22Rv1 (cell line): Measurements from ENCODE around the gene N4BP2.

Experiments
- H3K27ac ChIP-seq: fragments of 450-650 bp; 2 replicates; pipeline ENCODE4 v1.5.1; 2017
- CTCF ChIP-seq: fragments of 450-650 bp; IDR thresholded peaks from 2 replicates; pipeline ENCODE4 v1.5.1; 2017; ENCODE audit warnings: mild to moderate bottlenecking
- ZFX ChIP-seq: fragments of 450-650 bp; IDR thresholded peaks from 2 replicates; pipeline ENCODE4 v1.6.1; 2017; ENCODE audit warnings: antibody characterized with exemption, borderline replicate concordance

Gene N4BP2

GRCh38 chr4:40157436-40157835 is 100.8 kb downstream of the N4BP2 start:
- TF ChIP-seq ZFX, result no peak
- TF ChIP-seq CTCF, result no peak
- no peak overlapping the region for H3K27ac ChIP-seq

GRCh38 chr4:40160258-40160657 is 103.6 kb downstream of the N4BP2 start:
- H3K27ac ChIP-seq, result no peak overlapping the region
- TF ChIP-seq CTCF, result no peak
- TF ChIP-seq ZFX, result no peak

DNA sequence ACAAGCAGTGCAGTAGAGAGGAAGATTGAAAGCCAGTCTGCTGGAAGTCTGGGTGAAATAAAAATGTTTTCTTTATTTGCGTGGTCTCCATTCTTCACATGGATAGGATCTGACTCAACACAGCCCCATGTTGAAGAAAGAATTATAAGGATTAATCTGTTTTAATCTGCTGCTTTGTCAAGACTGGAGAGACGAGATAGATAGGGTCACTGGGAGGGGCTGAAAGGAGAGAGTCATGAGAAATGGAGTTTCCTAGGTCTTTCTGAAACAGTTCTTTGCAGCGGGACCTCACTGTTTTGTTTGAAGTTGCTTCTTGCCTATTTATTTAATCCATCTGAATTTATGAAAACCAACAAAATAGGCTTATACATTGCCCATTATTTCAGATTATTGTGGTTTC is 107.8 kb downstream of the N4BP2 start:
- TF ChIP-seq CTCF (no peak), ZFX (no peak)
- H3K27ac ChIP-seq, result no peak overlapping the region

DNA sequence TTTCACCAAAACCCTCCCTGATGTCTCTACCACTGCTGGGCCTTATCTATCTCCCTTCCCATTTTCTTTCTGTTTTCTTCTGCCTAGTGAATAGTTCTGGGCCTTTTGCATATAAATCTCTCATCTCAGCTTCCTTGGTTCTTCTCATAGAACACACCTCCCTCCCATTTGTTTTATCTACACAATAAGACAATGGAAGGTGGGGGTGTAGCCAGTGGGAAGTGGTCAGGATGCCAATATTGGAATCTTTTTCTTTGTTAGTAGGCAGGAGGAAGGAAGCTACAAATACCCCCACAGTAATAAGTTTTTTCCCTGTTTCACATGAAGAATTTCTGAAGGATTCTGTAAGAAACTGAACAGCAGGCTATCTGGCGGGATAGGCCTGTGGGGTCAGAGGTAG is 109.3 kb downstream of the N4BP2 start:
- TF ChIP-seq ZFX (no peak), CTCF (no peak)
- H3K27ac ChIP-seq, result no peak overlapping the region

GRCh38 chr4:40168070-40168469 is 111.4 kb downstream of the N4BP2 start:
- no peak overlapping the region for H3K27ac ChIP-seq
- no peak for TF ChIP-seq CTCF
- no peak for TF ChIP-seq ZFX

DNA sequence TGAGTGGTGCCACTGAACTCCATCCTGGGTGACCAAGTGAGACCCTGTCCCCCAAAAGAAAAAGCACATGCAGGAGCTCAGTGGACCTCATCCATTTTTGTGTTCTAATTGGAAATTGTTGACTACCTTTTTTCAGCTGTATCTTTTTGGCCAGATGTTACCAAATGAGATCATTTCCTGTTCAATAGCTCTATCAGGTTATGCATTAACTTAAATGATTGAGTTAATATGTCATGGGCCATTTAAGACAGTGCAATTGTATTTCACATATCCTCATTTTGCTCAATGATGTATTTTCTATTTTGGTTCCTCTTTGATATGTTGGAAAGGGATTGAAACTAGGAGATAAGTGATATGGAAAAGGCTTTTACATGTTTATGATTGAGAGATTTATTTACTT is 113.9 kb downstream of the N4BP2 start:
- TF ChIP-seq ZFX, result no peak
- TF ChIP-seq CTCF, result no peak
- H3K27ac ChIP-seq, result no peak overlapping the region

DNA sequence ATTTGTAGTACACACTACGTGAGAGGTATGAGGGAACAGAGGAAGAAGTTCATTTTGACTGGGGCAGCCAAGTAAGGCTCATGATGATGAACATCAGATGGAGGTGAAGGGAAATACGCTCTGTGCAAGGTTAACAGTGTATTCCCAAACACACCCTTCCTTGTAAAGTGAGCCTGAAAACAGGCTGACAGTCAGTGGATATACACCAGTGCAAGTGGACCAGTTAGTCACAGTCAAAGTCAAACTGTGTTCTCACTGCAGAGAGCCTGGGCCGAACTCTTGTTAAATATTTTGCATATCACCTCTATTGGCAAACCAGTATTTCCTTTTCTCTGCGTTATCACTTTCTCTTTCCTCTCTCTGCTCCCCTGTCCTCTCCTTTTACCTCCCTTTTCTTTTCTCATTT is 116.8 kb downstream of the N4BP2 start:
- H3K27ac ChIP-seq, result no peak overlapping the region
- no peak for TF ChIP-seq ZFX
- no peak for TF ChIP-seq CTCF
